Measurements from ENCODE around the gene MCU. TPM values are rescaled to one million over a fixed set of nuclear protein-coding genes. Genes with fewer than 3 reads are reported as not detected.

MCU gene
- total RNA-seq, 1 donor from 2014 or later = 63.8 TPM

DNA sequence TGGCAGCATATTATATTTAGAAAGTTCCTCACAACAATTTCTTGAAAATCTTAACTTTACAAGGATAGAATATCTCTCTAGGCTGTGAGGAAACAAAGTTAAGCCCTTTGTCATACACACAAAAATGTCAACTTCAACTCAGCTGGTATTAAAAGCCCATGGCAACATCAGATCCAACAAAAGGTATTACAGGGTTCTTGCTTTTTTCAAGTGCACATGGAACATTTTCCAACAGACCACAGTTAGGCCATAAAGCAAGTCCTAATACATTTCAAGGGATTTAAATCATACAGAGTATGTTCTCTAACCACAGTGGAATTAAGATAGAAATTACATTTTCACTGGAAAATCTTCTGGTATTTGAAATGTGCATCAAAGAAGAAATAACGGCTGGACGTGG, 129.7 kb downstream of the MCU start:
- peaks cover 15% of the 10 kb centered on the region for H3K4me1 Mint-ChIP-seq (ENCODE audit: low read depth)
- H3K36me3 Mint-ChIP-seq (ENCODE audit: insufficient read depth) = peaks cover 9% of the 10 kb centered on the region
- H3K27me3 Mint-ChIP-seq = no peaks in the 10 kb centered on the region
- no peak for DNase-seq (ENCODE audit: low spot score, unreplicated experiment)
- H3K4me3 Mint-ChIP-seq (ENCODE audit: low read depth) = no peak overlapping the region
- H3K27ac Mint-ChIP-seq = no peak overlapping the region
- peaks cover 4% of the 10 kb centered on the region for H3K9me3 Mint-ChIP-seq (ENCODE audit: low read depth)
- TF ChIP-seq, protein P1, sequence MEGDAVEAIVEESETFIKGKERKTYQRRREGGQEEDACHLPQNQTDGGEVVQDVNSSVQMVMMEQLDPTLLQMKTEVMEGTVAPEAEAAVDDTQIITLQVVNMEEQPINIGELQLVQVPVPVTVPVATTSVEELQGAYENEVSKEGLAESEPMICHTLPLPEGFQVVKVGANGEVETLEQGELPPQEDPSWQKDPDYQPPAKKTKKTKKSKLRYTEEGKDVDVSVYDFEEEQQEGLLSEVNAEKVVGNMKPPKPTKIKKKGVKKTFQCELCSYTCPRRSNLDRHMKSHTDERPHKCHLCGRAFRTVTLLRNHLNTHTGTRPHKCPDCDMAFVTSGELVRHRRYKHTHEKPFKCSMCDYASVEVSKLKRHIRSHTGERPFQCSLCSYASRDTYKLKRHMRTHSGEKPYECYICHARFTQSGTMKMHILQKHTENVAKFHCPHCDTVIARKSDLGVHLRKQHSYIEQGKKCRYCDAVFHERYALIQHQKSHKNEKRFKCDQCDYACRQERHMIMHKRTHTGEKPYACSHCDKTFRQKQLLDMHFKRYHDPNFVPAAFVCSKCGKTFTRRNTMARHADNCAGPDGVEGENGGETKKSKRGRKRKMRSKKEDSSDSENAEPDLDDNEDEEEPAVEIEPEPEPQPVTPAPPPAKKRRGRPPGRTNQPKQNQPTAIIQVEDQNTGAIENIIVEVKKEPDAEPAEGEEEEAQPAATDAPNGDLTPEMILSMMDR (IDR thresholded peaks at IDR 0.05; ENCODE audit: unreplicated experiment) = no peak

DNA sequence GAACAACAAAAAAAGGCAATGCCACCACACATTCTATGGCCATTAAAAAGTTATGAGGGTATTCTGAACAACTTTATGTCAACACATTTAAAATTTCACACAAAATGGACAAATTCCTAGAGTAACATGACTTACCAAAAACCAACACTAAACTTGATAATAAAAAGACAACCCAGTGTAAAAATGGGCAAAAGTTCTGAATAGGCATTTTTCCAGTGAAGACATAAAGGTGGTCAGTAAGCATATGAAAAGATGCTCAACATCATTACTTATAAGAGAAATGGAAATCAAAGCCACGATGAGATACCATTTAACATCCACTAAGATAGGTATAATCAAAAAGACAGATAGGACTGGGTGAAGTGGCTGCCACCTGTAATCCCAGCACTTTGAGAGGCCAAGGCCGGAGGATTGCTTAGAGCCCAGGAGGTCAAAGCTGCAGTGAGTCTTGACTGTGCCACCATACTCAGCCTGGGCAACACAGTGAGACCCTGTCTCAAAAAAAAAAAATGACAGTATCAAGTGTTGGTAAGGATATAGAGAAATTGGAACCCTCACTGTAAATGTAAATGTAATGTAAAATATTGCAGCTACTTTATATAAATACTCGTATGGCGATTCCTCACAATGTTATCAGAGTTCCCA, 130.5 kb downstream of the MCU start:
- Mint-ChIP-seq H3K27me3 (no peaks in the 10 kb centered on the region), H3K4me1 (ENCODE audit: low read depth) (peaks cover 11% of the 10 kb centered on the region), H3K9me3 (ENCODE audit: low read depth) (peaks cover 4% of the 10 kb centered on the region), H3K27ac (no peak overlapping the region), H3K36me3 (ENCODE audit: insufficient read depth) (peaks cover 9% of the 10 kb centered on the region), H3K4me3 (ENCODE audit: low read depth) (no peak overlapping the region)
- DNase-seq (ENCODE audit: low spot score, unreplicated experiment) = no peak
- TF ChIP-seq, protein P1 (IDR thresholded peaks at IDR 0.05; ENCODE audit: unreplicated experiment) = no peak

DNA sequence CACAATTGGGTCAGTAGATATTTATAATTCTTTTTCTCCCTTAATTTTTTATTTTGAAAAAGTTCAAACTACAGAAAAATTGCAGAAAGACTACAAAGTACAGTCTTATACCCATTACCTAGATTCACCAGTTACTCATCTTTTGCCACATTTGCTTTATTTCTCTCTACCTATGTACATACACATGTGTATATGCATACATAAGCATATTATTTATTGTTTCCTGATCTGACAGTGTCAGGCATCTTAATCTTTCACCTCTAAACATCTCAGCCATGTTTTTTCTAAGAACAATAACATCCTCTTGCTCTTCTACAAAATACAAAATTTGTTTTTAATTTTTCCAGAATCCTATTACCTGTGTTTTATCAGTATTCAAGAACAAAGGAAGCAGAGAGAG, 133.2 kb downstream of the MCU start:
- Mint-ChIP-seq H3K27ac (peak overlapping the region; percentile 22), H3K36me3 (ENCODE audit: insufficient read depth) (peaks cover 9% of the 10 kb centered on the region), H3K4me3 (ENCODE audit: low read depth) (no peak overlapping the region), H3K27me3 (no peaks in the 10 kb centered on the region), H3K9me3 (ENCODE audit: low read depth) (peaks cover 4% of the 10 kb centered on the region), H3K4me1 (ENCODE audit: low read depth) (peaks cover 14% of the 10 kb centered on the region)
- TF ChIP-seq, protein P1 (IDR thresholded peaks at IDR 0.05; ENCODE audit: unreplicated experiment) = no peak
- no peak for DNase-seq (ENCODE audit: low spot score, unreplicated experiment)

DNA sequence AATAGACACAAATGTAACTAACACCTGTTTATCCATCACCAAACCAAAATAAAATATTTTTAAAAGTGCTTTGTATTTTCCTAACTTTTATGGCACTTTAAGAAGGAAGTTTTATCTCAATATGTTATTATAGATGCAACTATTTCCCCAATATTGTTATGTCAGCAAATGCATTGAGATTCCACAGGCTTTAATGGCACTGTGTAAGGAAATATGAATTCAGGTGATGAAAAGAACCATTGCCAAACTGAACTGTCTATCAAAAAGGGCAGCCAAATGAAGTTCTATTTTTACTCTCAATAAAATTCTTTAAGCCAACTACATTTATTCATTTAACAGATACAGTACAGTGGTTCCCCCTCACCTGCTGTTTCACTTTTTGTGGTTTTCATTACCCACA, 134.4 kb downstream of the MCU start:
- Mint-ChIP-seq H3K9me3 (ENCODE audit: low read depth) (peaks cover 4% of the 10 kb centered on the region), H3K4me1 (ENCODE audit: low read depth) (peaks cover 23% of the 10 kb centered on the region), H3K36me3 (ENCODE audit: insufficient read depth) (peaks cover 9% of the 10 kb centered on the region), H3K27ac (no peak overlapping the region), H3K4me3 (ENCODE audit: low read depth) (no peak overlapping the region), H3K27me3 (no peaks in the 10 kb centered on the region)
- no peak for DNase-seq (ENCODE audit: low spot score, unreplicated experiment)
- TF ChIP-seq, protein P1 (IDR thresholded peaks at IDR 0.05; ENCODE audit: unreplicated experiment) = no peak

DNA sequence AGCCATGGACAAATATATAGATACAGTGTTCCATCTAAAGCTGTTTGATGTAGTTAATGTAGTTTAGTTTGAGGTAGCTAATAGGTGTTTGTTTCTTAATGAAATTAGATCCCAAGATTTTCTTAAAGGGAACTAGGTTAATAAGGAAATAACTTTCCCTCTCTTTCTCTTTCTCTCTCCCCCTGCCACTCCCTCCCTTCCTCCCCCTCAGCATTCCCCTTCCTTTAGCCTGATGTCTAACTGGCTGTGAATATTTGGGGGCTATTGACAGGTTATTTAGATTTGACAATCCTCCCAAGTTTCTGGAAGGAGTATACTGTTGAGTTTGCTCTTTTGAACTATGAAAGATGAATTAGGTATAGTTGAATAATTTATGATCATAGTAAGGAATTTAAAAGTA, 136.4 kb downstream of the MCU start:
- Mint-ChIP-seq H3K4me1 (ENCODE audit: low read depth) (peaks cover 37% of the 10 kb centered on the region), H3K9me3 (ENCODE audit: low read depth) (no peaks in the 10 kb centered on the region), H3K27ac (no peak overlapping the region), H3K27me3 (no peaks in the 10 kb centered on the region), H3K4me3 (ENCODE audit: low read depth) (no peak overlapping the region), H3K36me3 (ENCODE audit: insufficient read depth) (no peaks in the 10 kb centered on the region)
- TF ChIP-seq, protein P1 (IDR thresholded peaks at IDR 0.05; ENCODE audit: unreplicated experiment) = no peak
- no peak for DNase-seq (ENCODE audit: low spot score, unreplicated experiment)
